Stomach (tissue), 4 donors: ENCODE data around the gene LNX1.

Source experiments
- EP300 ChIP-seq: sonication (generic); formaldehyde crosslinking; IDR thresholded peaks from one replicate; pipeline ENCODE4 v1.6.1; 2017; ENCODE audit warnings: antibody characterized with exemption
- POLR2A ChIP-seq, 4 donors: fragments of 450-650 bp; IDR thresholded peaks; one replicate each; pipeline ENCODE4 v1.6.1; 2016; ENCODE audit warnings: antibody characterized with exemption in 4 of 4, control low read depth in 2 of 4, mild to moderate bottlenecking in 1 of 4, moderate library complexity in 1 of 4
- POLR2AphosphoS5 ChIP-seq, 3 donors: sonication (generic); formaldehyde crosslinking; IDR thresholded peaks; one replicate each; pipeline ENCODE4 v1.6.1; 2016; ENCODE audit warnings: antibody characterized with exemption in 3 of 3
- TF ChIP-seq, protein P1 (sequence below), 7 experiments: fragments of 450-650 bp in 4 of 7; fragments of 200-600 bp in 3 of 7; sonication (generic) in 3 of 7; IDR thresholded peaks; one replicate each; pipeline ENCODE4 v1.5.1; 2016 to 2019; ENCODE audit warnings: antibody characterized with exemption in 7 of 7, control low read depth in 2 of 7, mild to moderate bottlenecking in 1 of 7

GRCh38 chr4:53508446-53508845 lies 82.8 kb downstream of the LNX1 start:
- TF ChIP-seq, protein P1, sequence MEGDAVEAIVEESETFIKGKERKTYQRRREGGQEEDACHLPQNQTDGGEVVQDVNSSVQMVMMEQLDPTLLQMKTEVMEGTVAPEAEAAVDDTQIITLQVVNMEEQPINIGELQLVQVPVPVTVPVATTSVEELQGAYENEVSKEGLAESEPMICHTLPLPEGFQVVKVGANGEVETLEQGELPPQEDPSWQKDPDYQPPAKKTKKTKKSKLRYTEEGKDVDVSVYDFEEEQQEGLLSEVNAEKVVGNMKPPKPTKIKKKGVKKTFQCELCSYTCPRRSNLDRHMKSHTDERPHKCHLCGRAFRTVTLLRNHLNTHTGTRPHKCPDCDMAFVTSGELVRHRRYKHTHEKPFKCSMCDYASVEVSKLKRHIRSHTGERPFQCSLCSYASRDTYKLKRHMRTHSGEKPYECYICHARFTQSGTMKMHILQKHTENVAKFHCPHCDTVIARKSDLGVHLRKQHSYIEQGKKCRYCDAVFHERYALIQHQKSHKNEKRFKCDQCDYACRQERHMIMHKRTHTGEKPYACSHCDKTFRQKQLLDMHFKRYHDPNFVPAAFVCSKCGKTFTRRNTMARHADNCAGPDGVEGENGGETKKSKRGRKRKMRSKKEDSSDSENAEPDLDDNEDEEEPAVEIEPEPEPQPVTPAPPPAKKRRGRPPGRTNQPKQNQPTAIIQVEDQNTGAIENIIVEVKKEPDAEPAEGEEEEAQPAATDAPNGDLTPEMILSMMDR (IDR thresholded peaks at IDR 0.05), result no peak
- no peak for TF ChIP-seq POLR2A (IDR thresholded peaks at IDR 0.05)
- TF ChIP-seq POLR2AphosphoS5 (IDR thresholded peaks at IDR 0.05), result no peak
- TF ChIP-seq EP300, result no peak
